K562 (cell line): ENCODE data around the gene DPH7. TPM values are rescaled to one million over a fixed set of nuclear protein-coding genes. Genes with fewer than 3 reads are reported as not detected.

Experiments
- polyA plus RNA-seq, 8 experiments: library from polyadenylated mRNA; depleted of rRNA in 4 of 8; stranded (reverse) in 5 of 8; unstranded in 3 of 8; fragments of >200 nt; fragmentation: Nextera tagmentation in 2 of 8; fragmentation: Illumina TruSeq in 1 of 8; extraction: Ambion mirVana in 2 of 8; extraction: Trizol in 1 of 8; gene quantifications; 2 replicates each; pipeline versions ENCODE4 v1.2.1 to v1.2.3, GENCODE V29; 2011 to 2014; ENCODE audit warnings: inconsistent platforms in 1 of 8, missing spikeins in 1 of 8
- total RNA-seq, 7 experiments: library from RNA; depleted of rRNA in 6 of 7; stranded (reverse); fragments of >200 nt in 6 of 7; fragmentation: Illumina TruSeq in 2 of 7; extraction: Trizol in 2 of 7; gene quantifications; 2 replicates each; pipeline versions ENCODE4 v1.2.1 to v1.2.3, GENCODE V29; 2011 to 2021; ENCODE audit warnings: low replicate concordance in 1 of 7

DPH7 gene
- total and polyA plus RNA-seq, 9 of the 15 experiments (the other 6 are each of a cell fraction or from before 2014, with no cell fraction given) = 13.9 to 68.6 (median 41.3) TPM

Other genes with a start within 250 kb of the DPH7 start
Only the 7 nearest of the 9 such genes appear.
- gene ENTPD8, start 137.6 kb downstream of the DPH7 start, total RNA-seq (2014; rRNA removed) = 0.16 and 0.27 TPM in 2 replicates
- not detected in 2 replicates for gene ENTPD8, start 137.6 kb downstream of the DPH7 start, total RNA-seq (2014; rRNA removed; fragmentation: Illumina TruSeq; extraction: Trizol)
- gene ENTPD8, start 137.6 kb downstream of the DPH7 start, total RNA-seq (2015; rRNA removed; fragmentation: Illumina TruSeq; extraction: Trizol) = 0.08 TPM in 1 of 2 replicates, not detected in the other
- gene ENTPD8, start 137.6 kb downstream of the DPH7 start, total RNA-seq (2021) = 0.13 and 0.18 TPM in 2 replicates
- 0.06 and 0.11 TPM in 2 replicates for gene ENTPD8, start 137.6 kb downstream of the DPH7 start, polyA plus RNA-seq (2011; rRNA removed)
- gene ENTPD8, start 137.6 kb downstream of the DPH7 start, polyA plus RNA-seq (2014; fragmentation: Illumina TruSeq; extraction: Trizol) = 0.07 TPM in 1 of 2 replicates, not detected in the other
- gene ENTPD8, start 137.6 kb downstream of the DPH7 start, polyA plus RNA-seq (2014; fragmentation: Nextera tagmentation; extraction: Ambion mirVana) = not detected
- 0.20 TPM in 1 of 2 replicates, not detected in the other for gene ENTPD8, start 137.6 kb downstream of the DPH7 start, polyA plus RNA-seq (2014; rRNA removed)
- 49.2 and 60.0 TPM in 2 replicates for gene NSMF, start 119.6 kb downstream of the DPH7 start, total RNA-seq (2014; rRNA removed)
- 24.4 and 29.3 TPM in 2 replicates for gene NSMF, start 119.6 kb downstream of the DPH7 start, total RNA-seq (2014; rRNA removed; fragmentation: Illumina TruSeq; extraction: Trizol)
- gene NSMF, start 119.6 kb downstream of the DPH7 start, total RNA-seq (2015; rRNA removed; fragmentation: Illumina TruSeq; extraction: Trizol) = 28.2 and 29.1 TPM in 2 replicates
- gene NSMF, start 119.6 kb downstream of the DPH7 start, total RNA-seq (2021) = 72.0 and 74.5 TPM in 2 replicates
- 44.9 and 71.8 TPM in 2 replicates for gene NSMF, start 119.6 kb downstream of the DPH7 start, polyA plus RNA-seq (2011; rRNA removed)
- gene NSMF, start 119.6 kb downstream of the DPH7 start, polyA plus RNA-seq (2014; fragmentation: Illumina TruSeq; extraction: Trizol) = 26.4 and 44.1 TPM in 2 replicates
- gene NSMF, start 119.6 kb downstream of the DPH7 start, polyA plus RNA-seq (2014; fragmentation: Nextera tagmentation; extraction: Ambion mirVana) = under 1 TPM; 0.20 to 0.42 TPM
- 76.3 and 82.7 TPM in 2 replicates for gene NSMF, start 119.6 kb downstream of the DPH7 start, polyA plus RNA-seq (2014; rRNA removed)
- 0.14 and 0.45 TPM in 2 replicates for gene PNPLA7, start 28.5 kb downstream of the DPH7 start, total RNA-seq (2014; rRNA removed)
- 0.04 TPM in 1 of 2 replicates, not detected in the other for gene PNPLA7, start 28.5 kb downstream of the DPH7 start, total RNA-seq (2014; rRNA removed; fragmentation: Illumina TruSeq; extraction: Trizol)
- 0.19 and 0.22 TPM in 2 replicates for gene PNPLA7, start 28.5 kb downstream of the DPH7 start, total RNA-seq (2015; rRNA removed; fragmentation: Illumina TruSeq; extraction: Trizol)
- gene PNPLA7, start 28.5 kb downstream of the DPH7 start, total RNA-seq (2021) = 0.58 and 0.75 TPM in 2 replicates
- gene PNPLA7, start 28.5 kb downstream of the DPH7 start, polyA plus RNA-seq (2011; rRNA removed) = 0.17 and 0.66 TPM in 2 replicates
- 0.31 and 0.44 TPM in 2 replicates for gene PNPLA7, start 28.5 kb downstream of the DPH7 start, polyA plus RNA-seq (2014; fragmentation: Illumina TruSeq; extraction: Trizol)
- gene PNPLA7, start 28.5 kb downstream of the DPH7 start, polyA plus RNA-seq (2014; fragmentation: Nextera tagmentation; extraction: Ambion mirVana) = under 1 TPM in 1 of 2 experiments, not detected in 1; 0.01 TPM
- 0.78 and 0.85 TPM in 2 replicates for gene PNPLA7, start 28.5 kb downstream of the DPH7 start, polyA plus RNA-seq (2014; rRNA removed)
- gene MRPL41, start 27.0 kb downstream of the DPH7 start, total RNA-seq (2014; rRNA removed) = 239 and 259 TPM in 2 replicates
- gene MRPL41, start 27.0 kb downstream of the DPH7 start, total RNA-seq (2014; rRNA removed; fragmentation: Illumina TruSeq; extraction: Trizol) = 9.2 and 11.6 TPM in 2 replicates
- 54.9 and 58.3 TPM in 2 replicates for gene MRPL41, start 27.0 kb downstream of the DPH7 start, total RNA-seq (2015; rRNA removed; fragmentation: Illumina TruSeq; extraction: Trizol)
- 146 and 158 TPM in 2 replicates for gene MRPL41, start 27.0 kb downstream of the DPH7 start, total RNA-seq (2021)
- gene MRPL41, start 27.0 kb downstream of the DPH7 start, polyA plus RNA-seq (2011; rRNA removed) = 21.6 and 23.7 TPM in 2 replicates
- 10.4 and 32.9 TPM in 2 replicates for gene MRPL41, start 27.0 kb downstream of the DPH7 start, polyA plus RNA-seq (2014; fragmentation: Illumina TruSeq; extraction: Trizol)
- 1 to 10 TPM; 2.6 to 4.1 TPM for gene MRPL41, start 27.0 kb downstream of the DPH7 start, polyA plus RNA-seq (2014; fragmentation: Nextera tagmentation; extraction: Ambion mirVana)
- gene MRPL41, start 27.0 kb downstream of the DPH7 start, polyA plus RNA-seq (2014; rRNA removed) = 184 and 216 TPM in 2 replicates
- 71.7 and 91.1 TPM in 2 replicates for gene ZMYND19, start 11.6 kb upstream of the DPH7 start, total RNA-seq (2014; rRNA removed)
- gene ZMYND19, start 11.6 kb upstream of the DPH7 start, total RNA-seq (2014; rRNA removed; fragmentation: Illumina TruSeq; extraction: Trizol) = 25.8 and 29.0 TPM in 2 replicates
- 53.8 and 54.1 TPM in 2 replicates for gene ZMYND19, start 11.6 kb upstream of the DPH7 start, total RNA-seq (2015; rRNA removed; fragmentation: Illumina TruSeq; extraction: Trizol)
- 80.9 and 86.7 TPM in 2 replicates for gene ZMYND19, start 11.6 kb upstream of the DPH7 start, total RNA-seq (2021)
- 38.8 and 44.0 TPM in 2 replicates for gene ZMYND19, start 11.6 kb upstream of the DPH7 start, polyA plus RNA-seq (2011; rRNA removed)
- gene ZMYND19, start 11.6 kb upstream of the DPH7 start, polyA plus RNA-seq (2014; fragmentation: Illumina TruSeq; extraction: Trizol) = 33.6 and 44.3 TPM in 2 replicates
- gene ZMYND19, start 11.6 kb upstream of the DPH7 start, polyA plus RNA-seq (2014; fragmentation: Nextera tagmentation; extraction: Ambion mirVana) = 1 to 10 TPM; 1.0 to 2.4 TPM
- gene ZMYND19, start 11.6 kb upstream of the DPH7 start, polyA plus RNA-seq (2014; rRNA removed) = 71.0 and 71.7 TPM in 2 replicates
- gene ARRDC1, start 26.8 kb upstream of the DPH7 start, total RNA-seq (2014; rRNA removed) = 33.7 and 37.2 TPM in 2 replicates
- 4.1 and 5.8 TPM in 2 replicates for gene ARRDC1, start 26.8 kb upstream of the DPH7 start, total RNA-seq (2014; rRNA removed; fragmentation: Illumina TruSeq; extraction: Trizol)
- gene ARRDC1, start 26.8 kb upstream of the DPH7 start, total RNA-seq (2015; rRNA removed; fragmentation: Illumina TruSeq; extraction: Trizol) = 10.4 and 14.9 TPM in 2 replicates
- gene ARRDC1, start 26.8 kb upstream of the DPH7 start, total RNA-seq (2021) = 32.2 and 32.5 TPM in 2 replicates
- 24.5 and 34.0 TPM in 2 replicates for gene ARRDC1, start 26.8 kb upstream of the DPH7 start, polyA plus RNA-seq (2011; rRNA removed)
- 18.6 and 24.3 TPM in 2 replicates for gene ARRDC1, start 26.8 kb upstream of the DPH7 start, polyA plus RNA-seq (2014; fragmentation: Illumina TruSeq; extraction: Trizol)
- gene ARRDC1, start 26.8 kb upstream of the DPH7 start, polyA plus RNA-seq (2014; fragmentation: Nextera tagmentation; extraction: Ambion mirVana) = under 1 TPM; 0.21 to 0.63 TPM
- gene ARRDC1, start 26.8 kb upstream of the DPH7 start, polyA plus RNA-seq (2014; rRNA removed) = 45.3 and 47.0 TPM in 2 replicates
- 63.8 and 69.8 TPM in 2 replicates for gene EHMT1, start 40.1 kb upstream of the DPH7 start, total RNA-seq (2014; rRNA removed)
- gene EHMT1, start 40.1 kb upstream of the DPH7 start, total RNA-seq (2014; rRNA removed; fragmentation: Illumina TruSeq; extraction: Trizol) = 25.6 and 31.9 TPM in 2 replicates
- gene EHMT1, start 40.1 kb upstream of the DPH7 start, total RNA-seq (2015; rRNA removed; fragmentation: Illumina TruSeq; extraction: Trizol) = 41.4 and 42.8 TPM in 2 replicates
- 76.0 and 80.3 TPM in 2 replicates for gene EHMT1, start 40.1 kb upstream of the DPH7 start, total RNA-seq (2021)
- 26.9 and 31.3 TPM in 2 replicates for gene EHMT1, start 40.1 kb upstream of the DPH7 start, polyA plus RNA-seq (2011; rRNA removed)
- 36.4 and 44.9 TPM in 2 replicates for gene EHMT1, start 40.1 kb upstream of the DPH7 start, polyA plus RNA-seq (2014; fragmentation: Illumina TruSeq; extraction: Trizol)
- 1 to 10 TPM; 2.2 to 3.8 TPM for gene EHMT1, start 40.1 kb upstream of the DPH7 start, polyA plus RNA-seq (2014; fragmentation: Nextera tagmentation; extraction: Ambion mirVana)
- 48.9 and 59.2 TPM in 2 replicates for gene EHMT1, start 40.1 kb upstream of the DPH7 start, polyA plus RNA-seq (2014; rRNA removed)